HG03066 (cell line): Measurements from ENCODE around the gene PLCG1.
A peak's percentile ranks its signal among the peaks of the same experiment; 100 is the strongest.
"Not testable (repeated sequence)": the region's sequence is repeated elsewhere in the genome, so short reads cannot be mapped to it uniquely, and the experiment has no call there.

ENCODE experiments used
- ATAC-seq: cut with Tn5 transposase; IDR thresholded peaks from one replicate; pipeline ENCODE4 v1.9.1; 2021; ENCODE audit warnings: low read depth; ENCODE audit not compliant: unreplicated experiment

Gene PLCG1

DNA sequence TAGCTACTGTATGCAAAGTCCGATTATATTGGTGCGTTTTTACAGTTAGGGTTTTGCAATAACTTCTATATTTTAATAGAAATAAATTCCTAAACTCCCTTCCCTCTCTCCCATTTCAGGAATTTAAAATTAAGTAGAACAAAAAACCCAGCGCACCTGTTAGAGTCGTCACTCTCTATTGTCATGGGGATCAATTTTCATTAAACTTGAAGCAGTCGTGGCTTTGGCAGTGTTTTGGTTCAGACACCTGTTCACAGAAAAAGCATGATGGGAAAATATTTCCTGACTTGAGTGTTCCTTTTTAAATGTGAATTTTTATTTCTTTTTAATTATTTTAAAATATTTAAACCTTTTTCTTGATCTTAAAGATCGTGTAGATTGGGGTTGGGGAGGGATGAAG, 13.7 kb upstream of the PLCG1 start:
- no peak for ATAC-seq

DNA sequence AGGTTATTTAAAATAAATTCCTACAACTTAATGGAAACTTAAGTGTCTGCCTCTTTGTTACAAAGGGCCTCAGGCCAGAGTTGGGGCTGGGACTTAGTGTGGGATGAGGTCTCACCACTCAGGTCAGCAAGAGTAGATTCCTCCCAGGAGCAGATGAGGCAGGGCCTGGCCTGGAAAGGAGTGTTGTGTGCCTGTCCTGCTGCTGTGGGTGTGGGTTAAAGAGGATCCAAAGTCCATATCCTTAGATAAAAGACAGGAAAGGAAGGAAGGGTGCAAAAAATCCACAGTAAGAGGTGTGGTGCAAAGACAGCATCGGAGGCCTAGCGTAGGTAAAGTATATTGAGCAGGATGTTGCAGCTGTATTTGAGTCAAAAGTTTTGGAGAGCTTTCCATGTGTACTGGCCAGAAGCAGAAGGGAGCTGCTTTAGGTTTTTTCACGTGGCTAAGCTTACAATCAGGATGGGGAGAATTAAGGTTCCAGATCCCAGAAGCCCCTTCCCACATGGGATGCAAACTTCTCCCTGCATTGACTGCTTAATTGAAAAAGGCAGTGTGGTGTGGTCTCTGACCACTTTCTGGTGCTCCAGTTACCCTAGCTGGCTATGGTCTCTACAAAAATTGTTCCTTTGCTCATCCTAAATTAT, 12.8 kb upstream of the PLCG1 start:
- ATAC-seq, result no peak

DNA sequence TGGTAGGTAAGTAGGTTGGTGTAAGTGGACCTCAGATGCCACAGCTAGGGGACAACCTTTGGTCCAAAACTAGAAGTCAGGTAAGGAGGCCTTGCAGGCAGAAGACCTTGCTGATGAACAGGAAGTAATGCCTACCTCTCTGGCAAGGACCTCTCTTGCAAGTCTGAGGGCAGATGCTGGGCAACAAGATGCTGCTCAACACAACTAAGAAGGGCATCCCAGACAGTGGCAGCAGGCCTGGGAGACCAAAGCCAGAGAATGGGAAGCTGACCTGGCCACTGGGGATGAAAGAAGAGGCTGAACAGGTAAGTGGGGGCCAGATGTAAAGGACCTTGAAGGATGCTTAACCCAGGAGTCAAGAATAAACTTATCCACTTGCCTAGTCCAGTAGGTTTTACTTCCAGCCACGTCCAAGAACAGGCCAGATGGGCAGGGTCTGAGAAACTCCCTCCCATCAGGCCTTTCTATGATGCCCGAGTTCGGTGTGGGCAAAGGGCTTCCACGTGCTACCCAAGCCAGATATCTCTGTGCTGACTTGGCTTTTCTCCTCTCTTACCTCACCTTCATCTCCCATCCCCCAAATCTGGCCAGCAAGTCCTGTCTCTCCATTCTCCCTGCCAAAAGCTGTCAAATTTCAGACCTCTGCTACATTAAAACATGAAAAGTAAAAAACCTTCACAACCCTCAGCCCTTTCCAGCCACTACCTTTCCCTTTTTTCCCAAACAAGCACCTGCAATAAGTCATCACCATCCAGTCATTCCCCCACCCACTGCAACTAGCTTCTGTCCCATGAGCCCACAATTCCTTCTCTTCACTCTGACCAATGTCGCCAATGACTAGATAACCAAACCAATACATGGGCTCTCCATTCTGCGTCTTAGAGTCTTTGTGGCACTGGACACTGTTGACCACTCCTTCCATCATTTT, 11.5 kb upstream of the PLCG1 start:
- ATAC-seq, result no peak

DNA sequence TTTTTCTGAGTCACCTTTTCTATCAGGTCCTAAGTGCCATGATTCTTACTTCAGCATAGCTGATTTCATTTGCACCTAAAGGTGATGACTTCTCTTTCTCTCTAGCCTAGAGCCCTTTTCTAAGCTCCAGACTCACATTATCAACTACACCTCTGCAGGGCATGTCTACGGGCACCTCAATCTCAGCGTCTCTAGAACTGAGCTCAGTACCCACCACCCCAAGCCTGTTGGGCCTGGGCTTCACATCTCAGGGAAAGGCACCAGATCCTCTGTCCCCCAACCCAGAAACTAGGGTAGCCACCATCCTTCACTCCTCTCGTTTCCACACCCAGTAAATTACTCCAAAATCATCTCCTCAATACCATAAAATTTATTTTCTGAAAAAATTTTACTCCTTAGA, 10.6 kb upstream of the PLCG1 start:
- no peak for ATAC-seq

DNA sequence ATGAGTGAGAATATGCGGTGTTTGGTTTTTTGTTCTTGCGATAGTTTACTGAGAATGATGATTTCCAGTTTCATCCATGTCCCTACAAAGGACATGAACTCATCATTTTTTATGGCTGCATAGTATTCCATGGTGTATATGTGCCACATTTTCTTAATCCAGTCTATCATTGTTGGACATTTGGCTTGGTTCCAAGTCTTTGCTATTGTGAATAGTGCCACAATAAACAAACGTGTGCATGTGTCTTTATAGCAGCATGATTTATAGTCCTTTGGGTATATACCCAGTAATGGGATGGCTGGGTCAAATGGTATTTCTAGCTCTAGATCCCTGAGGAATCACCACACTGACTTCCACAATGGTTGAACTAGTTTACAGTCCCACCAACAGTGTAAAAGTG, 9.0 kb upstream of the PLCG1 start:
- ATAC-seq, result not testable (repeated sequence)

DNA sequence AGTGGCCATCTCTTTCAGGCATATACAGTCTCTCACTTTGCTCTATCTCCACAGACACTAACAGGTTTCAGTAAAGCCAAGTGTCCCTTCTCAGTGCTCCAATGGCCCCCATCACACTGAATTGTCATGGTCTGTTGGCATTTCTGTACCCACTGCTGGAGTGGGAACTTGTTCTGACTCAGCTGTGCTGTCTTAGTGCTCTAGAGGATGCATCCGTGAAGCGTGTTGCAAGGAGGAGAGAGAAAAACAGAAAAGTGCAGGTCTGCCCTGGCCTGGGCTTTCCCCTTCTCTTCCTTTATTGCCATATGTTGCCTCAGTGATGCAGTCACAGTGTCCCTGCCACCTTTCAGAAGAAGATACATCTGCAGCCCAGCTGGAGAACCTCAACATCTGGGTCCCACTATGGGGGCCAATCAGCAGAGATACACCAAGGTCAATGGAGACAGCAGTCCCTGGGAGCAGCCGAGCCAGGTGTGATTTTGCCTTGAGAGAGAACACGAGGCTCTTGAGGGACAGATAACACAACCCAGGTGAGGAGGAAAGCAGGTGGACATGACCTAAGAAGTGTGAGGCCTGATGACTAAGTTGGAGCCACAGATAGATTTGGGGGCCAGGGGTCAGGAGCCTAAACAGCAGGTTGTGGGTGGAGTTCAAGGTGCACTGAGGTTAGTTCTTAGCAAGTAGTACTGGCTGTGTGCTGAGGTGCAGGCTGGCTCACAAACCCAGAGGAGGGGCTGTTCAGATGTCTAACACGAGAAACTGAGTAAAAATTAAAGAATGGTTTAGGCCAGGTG, 5.6 kb upstream of the PLCG1 start:
- no peak for ATAC-seq

DNA sequence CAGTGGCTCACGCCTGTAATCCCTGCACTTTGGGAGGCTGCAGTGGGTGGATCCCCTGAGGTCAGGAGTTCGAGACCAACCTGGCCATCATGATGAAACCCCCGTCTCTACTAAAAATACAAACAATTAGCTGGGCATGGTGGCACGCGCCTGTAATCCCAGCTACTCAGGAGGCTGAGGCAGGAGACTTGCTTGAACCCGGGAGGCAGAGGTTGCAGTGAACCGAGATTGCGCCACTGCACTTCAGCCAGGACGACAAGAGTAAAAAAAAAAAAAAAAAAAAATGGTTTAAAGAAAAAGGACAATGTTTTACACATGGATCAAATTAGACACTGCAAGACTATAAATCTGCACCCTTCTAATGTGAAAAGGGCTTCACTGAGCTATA, 5.0 kb upstream of the PLCG1 start:
- not testable (repeated sequence) for ATAC-seq

DNA sequence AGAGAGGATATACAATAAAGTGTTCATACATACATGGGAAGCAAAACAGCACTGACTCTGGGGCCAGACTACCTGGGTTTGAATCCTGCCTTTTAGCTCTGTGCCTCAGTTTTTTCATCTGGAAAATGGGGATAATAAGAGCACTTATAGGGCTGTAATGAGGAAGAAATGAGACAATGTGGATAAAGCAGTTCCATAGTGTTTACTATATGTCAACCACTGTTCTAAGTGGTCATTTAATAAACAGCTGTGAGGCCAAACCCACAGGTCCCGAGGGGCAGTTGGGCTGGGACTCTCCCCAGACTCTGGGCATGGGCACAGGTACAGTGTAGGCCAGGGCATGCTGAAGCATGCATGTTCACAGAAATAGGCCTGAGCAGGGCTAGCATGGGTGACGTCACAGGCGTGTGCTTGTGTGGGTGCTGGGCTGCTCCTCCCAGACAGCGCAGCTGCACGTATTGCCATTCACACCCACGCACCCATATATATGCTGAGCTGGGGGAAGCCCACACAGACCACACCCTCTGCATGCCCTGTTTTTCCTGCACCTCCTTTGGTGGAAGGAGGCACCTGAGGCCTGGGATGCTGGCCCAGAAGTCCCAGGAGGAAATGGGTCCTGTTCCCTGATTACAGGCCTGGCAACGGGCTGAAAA, 3.5 kb upstream of the PLCG1 start:
- ATAC-seq, result peak; percentile 47

DNA sequence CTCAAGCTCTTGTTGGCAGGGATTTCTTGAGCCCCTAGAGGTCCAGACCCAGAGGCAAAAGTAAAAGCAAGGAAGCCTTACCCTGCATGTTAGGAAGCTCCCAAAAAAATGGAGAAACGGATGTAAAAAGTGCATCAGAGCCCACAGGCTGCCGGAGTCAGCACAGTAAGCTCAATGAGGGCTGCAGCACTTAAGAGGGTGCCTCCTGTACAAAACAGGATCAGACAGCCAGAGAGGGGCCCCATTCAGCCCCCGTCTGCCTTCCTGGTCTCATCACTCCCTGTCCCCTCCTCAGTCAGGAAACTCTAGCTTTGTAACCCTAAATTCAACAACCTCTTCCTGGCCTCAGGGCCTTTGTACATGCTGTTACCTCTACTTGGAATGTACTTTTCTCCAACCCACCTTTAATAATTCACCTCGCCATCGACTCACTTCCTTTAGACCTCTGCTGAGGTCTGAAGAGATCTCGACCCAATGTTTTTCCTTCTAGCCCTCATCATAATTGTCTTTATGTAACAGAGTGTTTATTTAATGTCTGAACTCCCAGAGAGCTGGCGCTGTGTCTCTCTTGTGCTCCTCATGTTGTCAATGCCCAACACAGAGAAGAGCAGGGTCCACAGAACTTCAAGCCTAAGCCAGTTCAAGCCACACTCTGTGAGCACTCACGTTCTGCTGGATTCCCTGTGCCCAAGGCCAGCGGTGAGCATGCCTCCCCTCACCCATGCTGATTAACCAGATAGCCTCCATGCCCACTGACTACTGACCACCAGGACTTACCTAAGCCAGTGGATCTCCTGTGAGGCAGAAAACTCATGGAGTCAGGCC, 2.8 kb upstream of the PLCG1 start:
- no peak for ATAC-seq

DNA sequence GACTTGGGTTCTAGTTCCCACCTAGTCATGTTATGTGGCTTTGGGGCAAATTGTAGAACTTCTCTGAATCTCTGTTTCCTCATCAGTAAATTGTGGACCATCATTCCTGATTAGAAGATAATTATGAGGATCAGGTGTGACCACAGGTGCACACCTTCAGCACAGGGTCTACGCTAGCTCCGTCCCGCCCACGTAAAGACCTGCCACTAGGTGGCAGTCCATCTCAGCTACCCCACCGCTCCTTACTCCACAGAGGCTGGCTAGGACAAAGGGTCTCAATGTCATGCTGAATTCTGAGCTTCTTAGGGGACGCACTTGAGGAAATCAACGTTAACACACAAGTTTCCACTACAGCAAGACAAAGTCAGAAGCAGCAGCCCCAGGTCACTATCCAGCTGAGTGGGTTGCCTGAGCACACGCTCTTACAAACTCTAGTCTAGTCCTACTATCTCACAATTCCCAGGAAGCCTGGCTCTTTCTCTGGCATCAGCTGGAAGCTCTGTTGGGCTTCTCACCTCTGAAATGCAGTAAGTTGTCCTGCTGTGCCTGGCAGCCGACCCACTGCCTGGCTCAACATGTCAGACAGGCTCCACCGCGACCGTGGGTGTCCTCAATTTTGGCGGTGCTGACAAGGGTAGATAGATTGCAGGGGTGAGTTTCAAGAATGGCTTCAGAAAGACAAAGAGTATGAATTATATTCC, 2.0 kb upstream of the PLCG1 start:
- ATAC-seq, result no peak

DNA sequence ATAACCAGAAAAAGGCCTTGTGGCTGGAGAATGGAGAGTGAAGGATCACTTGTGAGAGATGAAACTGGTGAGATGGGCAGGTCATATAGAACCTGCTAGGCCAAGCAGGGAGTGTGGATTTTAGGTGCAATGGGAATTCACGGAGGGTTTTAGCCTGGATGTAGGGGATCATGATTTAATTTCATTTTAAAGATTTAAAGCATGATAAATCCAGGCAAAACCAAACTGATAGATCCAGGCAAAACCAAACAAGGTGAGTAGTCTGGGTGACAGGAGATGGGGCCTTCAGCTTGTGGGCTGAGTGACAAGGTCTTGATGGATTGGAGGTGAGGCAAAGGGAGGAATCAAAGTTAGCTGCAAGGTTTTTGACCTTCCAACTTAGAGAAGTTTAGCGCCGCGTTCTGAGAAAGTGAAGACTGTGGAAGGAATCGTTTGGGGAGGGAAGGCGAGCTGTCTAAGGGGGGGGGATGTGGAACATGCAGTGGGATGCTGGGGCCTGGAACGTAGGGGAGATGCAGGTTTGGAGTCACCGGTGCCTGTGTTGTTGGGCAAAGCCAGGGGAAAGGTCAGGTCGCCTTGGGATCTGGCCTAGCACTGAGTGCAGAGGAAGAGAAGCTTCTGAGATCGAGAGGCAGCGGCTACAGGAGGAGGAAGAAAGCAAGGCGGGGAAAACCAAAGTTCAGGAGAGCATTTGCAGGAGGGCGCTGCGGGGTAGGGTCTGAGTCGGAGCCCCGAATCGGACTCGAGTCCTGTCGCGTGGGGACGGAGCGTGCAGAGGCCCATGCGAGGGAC, 1.3 kb upstream of the PLCG1 start:
- ATAC-seq, result no peak

DNA sequence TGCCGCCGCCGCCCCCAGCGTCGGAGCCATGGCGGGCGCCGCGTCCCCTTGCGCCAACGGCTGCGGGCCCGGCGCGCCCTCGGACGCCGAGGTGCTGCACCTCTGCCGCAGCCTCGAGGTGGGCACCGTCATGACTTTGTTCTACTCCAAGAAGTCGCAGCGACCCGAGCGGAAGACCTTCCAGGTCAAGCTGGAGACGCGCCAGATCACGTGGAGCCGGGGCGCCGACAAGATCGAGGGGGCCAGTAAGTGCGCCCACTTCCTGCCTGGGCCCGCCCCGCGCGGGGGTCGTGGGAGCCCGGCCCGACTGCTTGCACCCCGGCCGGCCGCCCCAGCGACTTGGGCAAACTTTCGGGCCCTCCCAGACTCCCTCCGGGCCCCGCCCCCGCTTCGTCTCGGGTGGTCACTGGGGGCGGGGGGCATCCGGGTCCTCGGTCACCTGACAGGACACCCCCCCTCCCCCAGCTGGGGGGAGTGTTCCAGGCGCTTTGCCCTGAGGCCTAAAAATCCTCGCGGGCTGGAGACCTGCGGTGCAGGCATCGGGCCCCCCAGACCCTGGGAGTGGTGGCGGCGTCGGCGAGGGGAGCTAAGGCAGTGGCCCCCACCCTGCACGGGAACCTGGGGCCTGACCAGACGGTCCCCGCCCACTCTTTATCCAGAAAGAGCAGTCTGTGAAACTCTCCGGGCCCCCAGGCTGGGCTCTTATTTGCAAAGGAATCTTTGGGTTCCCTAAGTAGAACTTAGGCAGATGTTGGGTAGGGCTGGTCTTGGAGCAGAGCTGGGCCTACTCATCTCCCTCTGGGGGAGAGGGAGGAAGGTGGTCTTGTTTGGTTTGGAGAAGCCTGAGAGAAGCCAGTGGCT, 501 bp downstream of the PLCG1 start:
- peak; percentile 1 for ATAC-seq

DNA sequence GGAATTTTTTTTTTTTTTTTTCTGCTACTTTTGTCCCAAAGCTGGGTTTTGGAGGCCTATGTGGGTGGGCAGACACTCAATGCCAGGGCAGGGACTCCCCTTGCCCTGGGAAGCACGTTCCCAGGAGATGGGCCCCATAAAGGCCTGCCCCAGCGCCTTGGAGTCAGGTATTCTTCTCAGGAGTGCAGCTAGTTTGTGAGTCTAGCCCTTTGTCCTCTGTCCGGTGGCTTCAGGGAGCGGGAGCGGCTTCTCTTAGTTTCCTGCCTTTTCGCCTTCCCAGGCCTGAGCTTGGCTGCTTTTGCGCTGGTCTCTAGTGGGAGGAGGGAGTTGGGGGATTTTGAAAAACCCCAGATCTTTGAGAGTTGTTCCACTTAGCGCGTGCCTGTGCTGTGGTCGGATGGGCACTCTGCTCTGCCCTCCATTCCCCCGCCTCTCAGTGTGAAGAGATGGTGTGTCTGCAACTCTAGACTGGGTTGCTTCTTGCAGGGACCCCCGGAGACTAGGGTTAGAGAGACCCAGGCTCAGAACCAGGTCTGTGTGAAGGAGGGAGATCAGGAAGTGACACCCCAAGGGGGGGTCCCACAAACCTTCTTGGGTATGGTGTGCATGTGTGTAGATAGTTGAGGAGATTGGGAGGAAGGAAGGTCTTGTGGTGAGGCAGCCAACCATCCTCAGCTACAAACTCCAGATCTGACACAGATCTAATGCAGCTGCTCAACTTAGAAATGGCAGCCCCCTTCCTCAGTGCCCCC, 1.3 kb downstream of the PLCG1 start:
- no peak for ATAC-seq

DNA sequence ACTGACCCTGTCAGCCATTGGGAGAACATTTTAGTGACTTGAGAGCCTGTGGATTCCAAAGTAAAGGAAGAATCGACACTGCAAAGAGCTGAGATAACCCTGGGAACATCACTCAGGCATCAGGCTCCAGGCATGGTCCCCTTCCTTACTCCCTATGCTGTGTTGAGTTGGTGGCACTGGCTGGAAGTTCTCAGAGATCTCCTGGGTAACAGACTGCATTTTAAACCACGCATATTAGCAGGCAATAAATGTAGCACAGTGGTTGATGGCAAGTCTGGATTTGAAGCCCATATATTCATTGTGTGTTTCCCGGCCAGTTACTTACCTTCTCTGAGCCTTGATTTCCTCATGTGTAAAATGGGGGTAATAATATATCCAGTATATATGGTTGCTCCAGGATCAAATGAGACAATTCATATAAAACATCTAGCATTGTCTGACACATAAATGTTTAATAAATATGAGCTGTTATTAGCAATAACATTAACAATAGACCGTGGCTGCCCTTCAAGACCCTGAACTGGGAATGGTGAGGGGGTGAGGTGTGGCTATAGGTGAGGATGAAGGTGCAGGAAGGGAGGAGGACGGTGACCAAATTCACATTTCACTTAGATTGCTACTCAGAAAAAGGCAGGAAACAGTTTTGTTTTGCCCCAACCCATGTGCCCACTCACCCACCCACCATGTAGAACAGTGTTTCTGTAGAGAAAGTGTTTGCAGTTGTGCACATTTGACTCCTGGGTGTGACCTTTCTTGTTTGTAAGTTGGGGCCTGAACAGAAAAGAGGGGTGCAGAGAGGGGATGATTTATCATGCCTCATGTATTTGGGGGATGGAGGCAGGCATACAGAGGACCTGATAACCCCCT, 2.1 kb downstream of the PLCG1 start:
- no peak for ATAC-seq

DNA sequence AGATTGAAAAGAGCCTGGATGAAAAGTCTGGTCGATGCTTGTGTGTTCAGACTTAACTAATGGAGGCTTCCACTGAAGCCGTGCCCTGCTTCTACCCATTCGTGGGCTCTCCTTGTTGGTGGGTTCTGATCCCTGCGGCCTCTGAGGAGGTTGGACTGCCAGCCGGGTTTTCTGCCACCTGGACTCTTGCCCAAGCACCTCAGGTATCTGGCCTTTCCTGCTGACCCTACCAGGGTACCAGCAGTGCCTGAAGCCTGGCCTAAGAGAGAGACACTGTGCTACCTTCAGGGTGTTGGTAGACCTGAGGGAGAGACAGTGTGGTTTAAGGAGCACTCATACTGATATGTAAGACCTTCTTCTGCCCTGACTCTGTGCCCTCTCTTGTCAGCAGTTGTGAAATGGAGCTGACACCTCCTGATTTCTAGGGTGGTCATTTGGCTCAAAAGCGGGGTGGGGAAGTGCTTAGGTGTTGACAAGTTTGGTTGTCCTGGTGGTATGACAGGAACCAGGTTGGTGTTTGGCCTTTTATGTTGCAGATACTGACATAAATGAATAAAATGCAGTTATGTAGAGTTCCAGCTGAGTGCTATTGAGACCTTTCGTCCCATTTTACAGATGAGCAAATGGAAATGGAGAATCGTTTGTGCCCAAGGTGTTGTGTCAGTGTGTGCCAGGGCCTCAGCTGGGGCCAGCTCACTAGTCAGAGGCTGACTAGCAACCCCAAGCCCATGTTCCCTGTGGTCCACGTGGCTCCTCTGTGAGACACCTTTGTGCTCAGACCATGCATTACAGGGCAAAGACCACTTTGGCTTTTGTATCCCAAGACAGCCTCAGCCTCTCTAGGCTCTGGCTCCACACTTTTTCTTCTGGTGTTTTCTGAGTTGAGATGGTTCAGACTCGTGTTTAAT, 3.1 kb downstream of the PLCG1 start:
- ATAC-seq, result no peak
